Osteocyte (in vitro differentiated cells): ENCODE measurements around the gene MARK4. TPM values are rescaled to one million over a fixed set of nuclear protein-coding genes. Genes with fewer than 3 reads are reported as not detected.

ENCODE experiments used
- DNase-seq: peaks from one replicate; pipeline ENCODE4 v3.0.0; 2021; ENCODE audit warnings: mixed read lengths; ENCODE audit not compliant: unreplicated experiment; ENCODE audit errors: extremely low spot score
- H3K27ac Mint-ChIP-seq: one replicate; pipeline ENCODE4 v1.8.0; 2021; ENCODE audit warnings: mild to moderate bottlenecking, mixed read lengths; ENCODE audit not compliant: unreplicated experiment
- H3K27me3 Mint-ChIP-seq: one replicate; pipeline ENCODE4 v1.8.0; 2021; ENCODE audit warnings: mixed read lengths; ENCODE audit not compliant: unreplicated experiment
- H3K36me3 Mint-ChIP-seq: one replicate; pipeline ENCODE4 v1.8.0; 2021; ENCODE audit warnings: mixed read lengths; ENCODE audit not compliant: unreplicated experiment
- H3K4me1 Mint-ChIP-seq: one replicate; pipeline ENCODE4 v1.8.0; 2021; ENCODE audit warnings: mixed read lengths; ENCODE audit not compliant: unreplicated experiment
- H3K4me3 Mint-ChIP-seq: one replicate; pipeline ENCODE4 v1.8.0; 2021; ENCODE audit warnings: mild to moderate bottlenecking, moderate library complexity, mixed read lengths; ENCODE audit not compliant: unreplicated experiment
- H3K9me3 Mint-ChIP-seq: one replicate; pipeline ENCODE4 v1.8.0; 2021; ENCODE audit warnings: mixed read lengths; ENCODE audit not compliant: unreplicated experiment
- CTCF ChIP-seq: fragments of 200-600 bp; sonication (generic); IDR thresholded peaks from 2 replicates; pipeline ENCODE4 v1.5.0; 2021; ENCODE audit warnings: antibody characterized with exemption, mild to moderate bottlenecking, moderate library complexity
- total RNA-seq: library from RNA; stranded (reverse); gene quantifications from 2 replicates; pipeline ENCODE4 v1.2.1, GENCODE V29; 2021

The MARK4 gene
- total RNA-seq, 1 donor from 2014 or later = 61.2 TPM

GRCh38 chr19:45213031-45213430 is 38.0 kb upstream of the MARK4 start:
- no peaks in the 10 kb centered on the region for H3K27me3 Mint-ChIP-seq
- peak overlapping the region; percentile 86 for H3K27ac Mint-ChIP-seq
- no peak for TF ChIP-seq CTCF
- H3K4me1 Mint-ChIP-seq = peaks cover 81% of the 10 kb centered on the region
- H3K9me3 Mint-ChIP-seq = no peaks in the 10 kb centered on the region
- no peaks in the 10 kb centered on the region for H3K36me3 Mint-ChIP-seq
- no peak overlapping the region for H3K4me3 Mint-ChIP-seq
- DNase-seq = no peak

GRCh38 chr19:45215391-45216191 is 35.5 kb upstream of the MARK4 start:
- Mint-ChIP-seq H3K27ac (peak overlapping the region; percentile 93), H3K9me3 (no peaks in the 10 kb centered on the region), H3K4me1 (peaks cover 86% of the 10 kb centered on the region), H3K4me3 (peak overlapping the region; percentile 58), H3K36me3 (no peaks in the 10 kb centered on the region), H3K27me3 (no peaks in the 10 kb centered on the region)
- no peak for TF ChIP-seq CTCF
- DNase-seq = no peak

- no peak overlapping the region for H3K4me3 Mint-ChIP-seq
- H3K27ac Mint-ChIP-seq = peak overlapping the region; percentile 93
- DNase-seq = no peak
- peaks cover 76% of the 10 kb centered on the region for H3K4me1 Mint-ChIP-seq
- TF ChIP-seq CTCF = no peak
- H3K36me3 Mint-ChIP-seq = no peaks in the 10 kb centered on the region
- no peaks in the 10 kb centered on the region for H3K9me3 Mint-ChIP-seq
- H3K27me3 Mint-ChIP-seq = no peaks in the 10 kb centered on the region
These were observed 34.4 kb upstream of the MARK4 start for GRCh38 chr19:45216667-45217066.

GRCh38 chr19:45217193-45217956 is 33.7 kb upstream of the MARK4 start:
- Mint-ChIP-seq H3K27me3 (no peaks in the 10 kb centered on the region), H3K4me3 (no peak overlapping the region), H3K9me3 (no peaks in the 10 kb centered on the region), H3K4me1 (peaks cover 68% of the 10 kb centered on the region), H3K27ac (peak overlapping the region; percentile 93), H3K36me3 (peaks cover under 1% of the 10 kb centered on the region)
- no peak for DNase-seq
- no peak for TF ChIP-seq CTCF

DNA sequence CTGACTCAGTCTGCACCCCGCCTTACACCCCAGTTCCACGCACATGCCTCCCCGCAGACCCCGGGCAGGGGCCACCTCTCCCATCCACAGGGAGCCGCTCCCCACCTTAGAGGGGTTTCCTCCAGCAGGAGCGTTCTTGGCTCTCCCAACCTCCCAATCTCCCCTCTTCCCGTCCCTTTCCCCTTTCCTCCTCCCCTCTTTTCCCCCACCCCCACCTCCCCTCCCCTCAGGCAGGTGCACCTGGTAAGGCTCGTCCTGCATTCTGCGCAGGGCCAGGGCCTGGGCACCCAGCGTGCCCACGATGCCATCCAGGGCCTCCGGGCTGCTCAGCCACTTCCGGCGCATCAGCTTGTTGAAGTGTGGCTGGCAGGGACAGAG is 33.1 kb upstream of the MARK4 start:
- Mint-ChIP-seq H3K27ac (no peak overlapping the region), H3K27me3 (no peaks in the 10 kb centered on the region), H3K4me3 (no peak overlapping the region), H3K9me3 (no peaks in the 10 kb centered on the region), H3K36me3 (peaks cover 2% of the 10 kb centered on the region), H3K4me1 (peaks cover 63% of the 10 kb centered on the region)
- TF ChIP-seq CTCF = no peak
- no peak for DNase-seq
